Hepatocyte (in vitro differentiated cells): Measurements from ENCODE around the gene HTR2C.

Source experiments
- EZH2 ChIP-seq: fragments of 200-600 bp; sonication (generic); IDR thresholded peaks from 2 replicates; pipeline ENCODE4 v1.6.1; 2016; ENCODE audit warnings: antibody characterized with exemption, mild to moderate bottlenecking, borderline replicate concordance
- TF ChIP-seq, protein P1 (sequence below): fragments of 200-600 bp; sonication (generic); IDR thresholded peaks from 2 replicates; pipeline ENCODE4 v1.5.1; 2016; ENCODE audit warnings: antibody characterized with exemption, mild to moderate bottlenecking; ENCODE audit not compliant: poor library complexity

DNA sequence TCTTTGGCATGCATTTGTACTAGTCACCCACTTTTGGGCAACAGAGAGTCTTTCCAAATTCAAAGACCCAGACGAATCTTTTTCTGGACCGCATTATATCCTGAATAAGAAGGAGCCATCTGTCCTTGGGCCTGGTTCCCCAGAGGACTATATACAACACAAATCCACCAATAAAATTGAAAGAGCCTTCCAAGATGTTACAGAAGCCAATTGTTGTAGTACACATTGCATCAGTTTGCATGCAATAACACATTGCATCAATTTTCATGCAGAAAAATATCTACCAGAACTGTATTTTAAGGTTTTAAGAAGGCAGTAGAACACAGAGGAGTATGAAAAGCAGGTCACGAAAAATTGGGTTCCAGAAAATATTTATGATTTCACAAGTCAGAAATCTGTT is 203.2 kb downstream of the HTR2C start:
- TF ChIP-seq, protein P1, sequence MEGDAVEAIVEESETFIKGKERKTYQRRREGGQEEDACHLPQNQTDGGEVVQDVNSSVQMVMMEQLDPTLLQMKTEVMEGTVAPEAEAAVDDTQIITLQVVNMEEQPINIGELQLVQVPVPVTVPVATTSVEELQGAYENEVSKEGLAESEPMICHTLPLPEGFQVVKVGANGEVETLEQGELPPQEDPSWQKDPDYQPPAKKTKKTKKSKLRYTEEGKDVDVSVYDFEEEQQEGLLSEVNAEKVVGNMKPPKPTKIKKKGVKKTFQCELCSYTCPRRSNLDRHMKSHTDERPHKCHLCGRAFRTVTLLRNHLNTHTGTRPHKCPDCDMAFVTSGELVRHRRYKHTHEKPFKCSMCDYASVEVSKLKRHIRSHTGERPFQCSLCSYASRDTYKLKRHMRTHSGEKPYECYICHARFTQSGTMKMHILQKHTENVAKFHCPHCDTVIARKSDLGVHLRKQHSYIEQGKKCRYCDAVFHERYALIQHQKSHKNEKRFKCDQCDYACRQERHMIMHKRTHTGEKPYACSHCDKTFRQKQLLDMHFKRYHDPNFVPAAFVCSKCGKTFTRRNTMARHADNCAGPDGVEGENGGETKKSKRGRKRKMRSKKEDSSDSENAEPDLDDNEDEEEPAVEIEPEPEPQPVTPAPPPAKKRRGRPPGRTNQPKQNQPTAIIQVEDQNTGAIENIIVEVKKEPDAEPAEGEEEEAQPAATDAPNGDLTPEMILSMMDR, result no peak
- TF ChIP-seq EZH2, result no peak
